Suprapubic skin (tissue), 4 donors: ENCODE measurements around the gene VLDLR.

Experiments
- CTCF ChIP-seq, 2 donors: fragments of 200-600 bp in 1 of 2; fragments of 450-650 bp in 1 of 2; sonication (generic) in 1 of 2; IDR thresholded peaks; one replicate each; pipeline ENCODE4 v1.5.1; 2016 to 2019; ENCODE audit warnings: antibody characterized with exemption in 2 of 2, mild to moderate bottlenecking in 1 of 2, moderate library complexity in 1 of 2
- EP300 ChIP-seq: sonication (generic); formaldehyde crosslinking; IDR thresholded peaks from one replicate; pipeline ENCODE4 v1.6.1; 2017; ENCODE audit warnings: antibody characterized with exemption
- POLR2A ChIP-seq, 2 donors: fragments of 450-650 bp; IDR thresholded peaks; one replicate each; pipeline ENCODE4 v1.6.1; 2017; ENCODE audit warnings: antibody characterized with exemption in 2 of 2, mild to moderate bottlenecking in 2 of 2, moderate library complexity in 2 of 2
- POLR2AphosphoS5 ChIP-seq, 3 donors: sonication (generic); formaldehyde crosslinking; IDR thresholded peaks; one replicate each; pipeline ENCODE4 v1.6.1; 2017; ENCODE audit warnings: antibody characterized with exemption in 3 of 3

GRCh38 chr9:2624051-2624682 is 2.6 kb downstream of the VLDLR start:
- no peak for TF ChIP-seq POLR2A (IDR thresholded peaks at IDR 0.05)
- no peak for TF ChIP-seq CTCF (IDR thresholded peaks at IDR 0.05)
- no peak for TF ChIP-seq EP300
- TF ChIP-seq POLR2AphosphoS5 (IDR thresholded peaks at IDR 0.05) = no peak
